COLO668 (cell line): ENCODE results near the gene STK25.
"Not testable (repeated sequence)": the region's sequence is repeated elsewhere in the genome, so short reads cannot be mapped to it uniquely, and the experiment has no call there.

Source experiments
- DNase-seq: peaks from one replicate; lab custom pipeline; 2025; ENCODE audit not compliant: unreplicated experiment; lab: John Stamatoyannopoulos, UW

STK25 gene

GRCh38 chr2:241540401-241540770 lies 32.0 kb upstream of the STK25 start:
- no peak for DNase-seq

- DNase-seq = no peak
These were observed 31.4 kb upstream of the STK25 start for GRCh38 chr2:241539616-241540374.

GRCh38 chr2:241538838-241539615 lies 30.6 kb upstream of the STK25 start:
- no peak for DNase-seq

- no peak for DNase-seq
These were observed 27.7 kb upstream of the STK25 start for GRCh38 chr2:241535871-241536655.

GRCh38 chr2:241534701-241535375 lies 26.5 kb upstream of the STK25 start:
- no peak for DNase-seq

- no peak for DNase-seq
These were observed 25.9 kb upstream of the STK25 start for GRCh38 chr2:241534293-241534692.

- DNase-seq = no peak
These were observed 24.6 kb upstream of the STK25 start for GRCh38 chr2:241532733-241533601.

GRCh38 chr2:241532168-241532567 lies 23.8 kb upstream of the STK25 start:
- no peak for DNase-seq

- DNase-seq = no peak
These were observed 22.9 kb upstream of the STK25 start for GRCh38 chr2:241531161-241531722.

GRCh38 chr2:241530571-241530970 lies 22.2 kb upstream of the STK25 start:
- no peak for DNase-seq

- not testable (repeated sequence) for DNase-seq
These were observed 17.7 kb upstream of the STK25 start for GRCh38 chr2:241525818-241526780.

GRCh38 chr2:241522477-241522876 lies 14.1 kb upstream of the STK25 start:
- no peak for DNase-seq

- DNase-seq = no peak
These were observed 11.3 kb upstream of the STK25 start for GRCh38 chr2:241519669-241520068.

- no peak for DNase-seq
These were observed 8.9 kb upstream of the STK25 start for GRCh38 chr2:241517297-241517696.

GRCh38 chr2:241516520-241516965 lies 8.2 kb upstream of the STK25 start:
- no peak for DNase-seq

- no peak for DNase-seq
These were observed 6.8 kb upstream of the STK25 start for GRCh38 chr2:241514986-241515737.

GRCh38 chr2:241514553-241514952 lies 6.2 kb upstream of the STK25 start:
- no peak for DNase-seq
